ENCODE measurements around the gene STN1. TPM values are rescaled to one million over a fixed set of nuclear protein-coding genes. Genes with fewer than 3 reads are reported as not detected.

Gene STN1
- total and polyA plus RNA-seq, 2 donors (not counting 1 experiment from before 2014, with no cell fraction given), result 21.7 to 36.5 TPM

DNA sequence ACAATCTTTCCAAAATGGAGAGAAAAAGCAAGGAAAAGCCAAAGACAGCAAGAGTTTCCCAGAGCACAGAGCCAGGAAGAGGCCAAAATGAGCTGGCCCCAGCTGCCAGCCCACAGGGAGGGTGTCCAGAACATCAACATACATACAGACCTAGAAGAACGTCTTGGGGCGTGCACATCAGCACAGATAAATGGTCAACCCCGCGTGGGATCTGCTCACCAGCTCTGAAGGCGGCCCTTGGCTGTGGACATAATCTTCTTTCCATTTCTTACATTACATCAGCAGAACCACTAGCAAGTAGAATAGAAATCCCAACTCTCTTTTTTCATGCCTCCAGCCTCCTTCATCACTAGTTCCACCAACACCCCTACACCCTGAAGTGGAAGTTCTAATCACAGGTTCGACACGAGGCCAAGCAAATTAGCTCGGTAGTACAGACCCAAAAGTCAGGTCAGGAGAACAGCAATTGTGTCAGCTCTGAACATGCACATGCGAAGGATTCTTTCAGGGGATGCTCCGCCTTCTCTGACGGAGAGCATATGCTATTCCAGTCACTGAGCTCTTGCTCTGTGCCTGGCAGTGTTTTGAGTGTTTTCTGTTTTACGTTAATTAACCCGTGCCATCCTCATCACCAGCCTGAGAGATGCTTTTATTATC is 79.0 kb downstream of the STN1 start:
- no peaks in the 10 kb centered on the region for H3K36me3 ChIP-seq (ENCODE audit: control insufficient read depth, insufficient read depth, low read length)
- H3K9me3 ChIP-seq (ENCODE audit: control insufficient read depth, insufficient read depth, low read depth, low read length), result no peaks in the 10 kb centered on the region
- TF ChIP-seq EZH2 (IDR thresholded peaks at IDR 0.05; ENCODE audit: low read length, missing control alignments), result no peak
- TF ChIP-seq CTCF (conservative IDR thresholded peaks at IDR 0.05 in 1 of 2, IDR thresholded peaks at IDR 0.05 in 1 of 2; ENCODE audit: low read depth in 1 of 2, low read length in 2 of 2), result no peak
- peaks cover 22% of the 10 kb centered on the region for H3K79me2 ChIP-seq (ENCODE audit: control insufficient read depth, insufficient read depth, low read length)
- no peak for DNase-seq (ENCODE audit: low read depth in 2 of 2)
- H2AFZ ChIP-seq (ENCODE audit: low read length), result no peak overlapping the region
- no peak overlapping the region for H3K4me3 ChIP-seq (replicated peaks in 1 of 4; ENCODE audit: control extremely low read depth in 1 of 4, insufficient read depth in 1 of 4, low read depth in 3 of 4, low read length in 4 of 4)
- H3K4me1 ChIP-seq (ENCODE audit: control insufficient read depth, extremely low read depth, insufficient read depth, low read length), result peaks cover 20% of the 10 kb centered on the region
- H3K27ac ChIP-seq (ENCODE audit: insufficient read depth, low read length), result no peak overlapping the region
- no peak overlapping the region for H3K4me2 ChIP-seq (ENCODE audit: extremely low read depth, insufficient read depth, low read length)
- no peak overlapping the region for H3K9ac ChIP-seq (ENCODE audit: insufficient read depth, low read length)
- H4K20me1 ChIP-seq (ENCODE audit: control insufficient read depth, extremely low read depth, insufficient read depth, low read length), result no peaks in the 10 kb centered on the region
- H3K27me3 ChIP-seq (ENCODE audit: control insufficient read depth, insufficient read depth, low read length), result no peaks in the 10 kb centered on the region

DNA sequence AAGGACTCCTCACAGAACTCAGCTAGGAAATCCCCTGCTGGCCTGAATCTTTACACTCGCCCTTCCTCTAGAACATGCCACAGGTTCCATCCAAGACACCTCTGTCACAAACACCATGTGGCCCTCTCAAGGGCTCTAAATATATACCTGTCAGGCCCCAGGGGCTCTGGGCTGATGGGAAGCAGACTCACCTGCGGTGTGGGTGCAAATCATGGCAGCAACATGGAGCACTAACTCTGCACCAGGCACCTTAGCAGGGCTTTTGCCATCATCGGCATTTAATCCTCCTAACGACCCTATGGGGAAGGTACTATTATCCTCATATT is 80.0 kb downstream of the STN1 start:
- no peak overlapping the region for H3K4me3 ChIP-seq (replicated peaks in 1 of 4; ENCODE audit: control extremely low read depth in 1 of 4, insufficient read depth in 1 of 4, low read depth in 3 of 4, low read length in 4 of 4)
- no peaks in the 10 kb centered on the region for H4K20me1 ChIP-seq (ENCODE audit: control insufficient read depth, extremely low read depth, insufficient read depth, low read length)
- no peak overlapping the region for H3K27ac ChIP-seq (ENCODE audit: insufficient read depth, low read length)
- no peak for TF ChIP-seq CTCF (conservative IDR thresholded peaks at IDR 0.05 in 1 of 2, IDR thresholded peaks at IDR 0.05 in 1 of 2; ENCODE audit: low read depth in 1 of 2, low read length in 2 of 2)
- TF ChIP-seq EZH2 (IDR thresholded peaks at IDR 0.05; ENCODE audit: low read length, missing control alignments), result no peak
- H3K4me1 ChIP-seq (ENCODE audit: control insufficient read depth, extremely low read depth, insufficient read depth, low read length), result peaks cover 13% of the 10 kb centered on the region
- H3K27me3 ChIP-seq (ENCODE audit: control insufficient read depth, insufficient read depth, low read length), result no peaks in the 10 kb centered on the region
- no peaks in the 10 kb centered on the region for H3K9me3 ChIP-seq (ENCODE audit: control insufficient read depth, insufficient read depth, low read depth, low read length)
- H3K4me2 ChIP-seq (ENCODE audit: extremely low read depth, insufficient read depth, low read length), result no peak overlapping the region
- H3K36me3 ChIP-seq (ENCODE audit: control insufficient read depth, insufficient read depth, low read length), result no peaks in the 10 kb centered on the region
- no peak for DNase-seq (ENCODE audit: low read depth in 2 of 2)
- no peak overlapping the region for H2AFZ ChIP-seq (ENCODE audit: low read length)
- peaks cover 19% of the 10 kb centered on the region for H3K79me2 ChIP-seq (ENCODE audit: control insufficient read depth, insufficient read depth, low read length)
- H3K9ac ChIP-seq (ENCODE audit: insufficient read depth, low read length), result no peak overlapping the region

GRCh38 chr10:103837370-103838069 is 80.5 kb downstream of the STN1 start:
- TF ChIP-seq EZH2 (IDR thresholded peaks at IDR 0.05; ENCODE audit: low read length, missing control alignments), result no peak
- TF ChIP-seq CTCF (conservative IDR thresholded peaks at IDR 0.05 in 1 of 2, IDR thresholded peaks at IDR 0.05 in 1 of 2; ENCODE audit: low read depth in 1 of 2, low read length in 2 of 2), result no peak
- peaks cover 16% of the 10 kb centered on the region for H3K79me2 ChIP-seq (ENCODE audit: control insufficient read depth, insufficient read depth, low read length)

More at GRCh38 chr10:103837370-103838069, 80.5 kb downstream of the STN1 start:
- H3K9ac ChIP-seq (ENCODE audit: insufficient read depth, low read length), result no peak overlapping the region
- no peak overlapping the region for H3K27ac ChIP-seq (ENCODE audit: insufficient read depth, low read length)
- no peak overlapping the region for H3K4me3 ChIP-seq (replicated peaks in 1 of 4; ENCODE audit: control extremely low read depth in 1 of 4, insufficient read depth in 1 of 4, low read depth in 3 of 4, low read length in 4 of 4)
- no peak for DNase-seq (ENCODE audit: low read depth in 2 of 2)
- H4K20me1 ChIP-seq (ENCODE audit: control insufficient read depth, extremely low read depth, insufficient read depth, low read length), result no peaks in the 10 kb centered on the region
- no peaks in the 10 kb centered on the region for H3K9me3 ChIP-seq (ENCODE audit: control insufficient read depth, insufficient read depth, low read depth, low read length)
- H2AFZ ChIP-seq (ENCODE audit: low read length), result no peak overlapping the region
- H3K4me1 ChIP-seq (ENCODE audit: control insufficient read depth, extremely low read depth, insufficient read depth, low read length), result peaks cover 12% of the 10 kb centered on the region
- no peaks in the 10 kb centered on the region for H3K36me3 ChIP-seq (ENCODE audit: control insufficient read depth, insufficient read depth, low read length)
- no peak overlapping the region for H3K4me2 ChIP-seq (ENCODE audit: extremely low read depth, insufficient read depth, low read length)
- no peaks in the 10 kb centered on the region for H3K27me3 ChIP-seq (ENCODE audit: control insufficient read depth, insufficient read depth, low read length)
